Testis (tissue), 2 donors: ENCODE results near the gene CORO2B.

Source experiments
- POLR2A ChIP-seq: fragments of 450-650 bp; IDR thresholded peaks from one replicate; pipeline ENCODE4 v1.6.1; 2017; ENCODE audit warnings: antibody characterized with exemption, mild to moderate bottlenecking, moderate library complexity
- TF ChIP-seq, protein P1 (sequence below), 3 experiments: fragments of 450-650 bp in 2 of 3; fragments of 200-600 bp in 1 of 3; sonication (generic) in 1 of 3; IDR thresholded peaks; one replicate each; pipeline ENCODE4 v1.5.1; 2016 to 2019; ENCODE audit warnings: antibody characterized with exemption in 3 of 3, mild to moderate bottlenecking in 2 of 3, moderate library complexity in 1 of 3

DNA sequence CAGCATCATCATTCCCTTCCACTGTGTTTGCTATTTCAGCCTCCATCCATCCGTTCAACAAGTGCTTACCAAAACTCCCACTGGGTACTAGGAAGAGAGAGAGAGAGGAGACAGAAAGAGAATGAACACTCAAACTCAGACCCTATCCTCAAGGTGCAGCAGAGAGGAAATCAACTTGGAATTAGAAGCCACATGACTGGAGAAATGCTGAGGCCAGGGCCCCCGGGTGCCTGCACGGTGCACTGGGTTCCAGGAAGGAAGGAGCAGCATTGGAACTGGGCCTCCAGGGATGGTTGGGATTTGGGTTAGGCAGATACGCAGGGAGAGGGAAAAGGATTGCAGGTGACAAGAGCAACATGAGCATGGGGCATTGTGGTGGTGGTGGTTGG, 30.0 kb downstream of the CORO2B start:
- TF ChIP-seq, protein P1, sequence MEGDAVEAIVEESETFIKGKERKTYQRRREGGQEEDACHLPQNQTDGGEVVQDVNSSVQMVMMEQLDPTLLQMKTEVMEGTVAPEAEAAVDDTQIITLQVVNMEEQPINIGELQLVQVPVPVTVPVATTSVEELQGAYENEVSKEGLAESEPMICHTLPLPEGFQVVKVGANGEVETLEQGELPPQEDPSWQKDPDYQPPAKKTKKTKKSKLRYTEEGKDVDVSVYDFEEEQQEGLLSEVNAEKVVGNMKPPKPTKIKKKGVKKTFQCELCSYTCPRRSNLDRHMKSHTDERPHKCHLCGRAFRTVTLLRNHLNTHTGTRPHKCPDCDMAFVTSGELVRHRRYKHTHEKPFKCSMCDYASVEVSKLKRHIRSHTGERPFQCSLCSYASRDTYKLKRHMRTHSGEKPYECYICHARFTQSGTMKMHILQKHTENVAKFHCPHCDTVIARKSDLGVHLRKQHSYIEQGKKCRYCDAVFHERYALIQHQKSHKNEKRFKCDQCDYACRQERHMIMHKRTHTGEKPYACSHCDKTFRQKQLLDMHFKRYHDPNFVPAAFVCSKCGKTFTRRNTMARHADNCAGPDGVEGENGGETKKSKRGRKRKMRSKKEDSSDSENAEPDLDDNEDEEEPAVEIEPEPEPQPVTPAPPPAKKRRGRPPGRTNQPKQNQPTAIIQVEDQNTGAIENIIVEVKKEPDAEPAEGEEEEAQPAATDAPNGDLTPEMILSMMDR (IDR thresholded peaks at IDR 0.05) = no peak
- no peak for TF ChIP-seq POLR2A
